ENCODE measurements around the gene MVB12B. TPM values are rescaled to one million over a fixed set of nuclear protein-coding genes. Genes with fewer than 3 reads are reported as not detected.
A peak's percentile ranks its signal among the peaks of the same experiment; 100 is the strongest.

Gene MVB12B
- total and polyA plus RNA-seq, 2 of the 8 experiments (the other 6 are each of a cell fraction or from before 2014, with no cell fraction given): 2.6 to 5.0 TPM

GRCh38 chr9:126459126-126459525 is 132.5 kb downstream of the MVB12B start:
- no peaks in the 10 kb centered on the region for H3K4me1 ChIP-seq (replicated peaks in 1 of 4; ENCODE audit: control insufficient read depth in 3 of 4, insufficient read depth in 4 of 4, low read length in 3 of 4)
- no peak for DNase-seq (ENCODE audit: low read depth in 1 of 2, low spot score in 2 of 2)
- H3K18ac ChIP-seq (ENCODE audit: extremely low read depth, low read length): peak overlapping the region; percentile 44; the same call in 1 of the 2 replicates
- ChIA-PET POLR2A (ENCODE audit: partially characterized antibody) (no interaction called here), CTCF (ENCODE audit: partially characterized antibody) (interaction anchor here (1.1 to 1.8 kb wide), 2 partner anchors 9 to 23 kb away, joined by 3 to 4 read pairs; no protein-coding TSS in a partner anchor)
- no peak overlapping the region for H2BK5ac ChIP-seq (ENCODE audit: low read depth, low read length)
- 94% methylated on average over 7 of the region's 7 CpGs; no CpG with 5 or more reads in 1 of the 2 experiments for WGBS, 2 experiments (ENCODE audit: extremely low coverage in 1 of 2, insufficient coverage in 1 of 2, insufficient read length in 1 of 2, insufficient replicate concordance in 2 of 2, low coverage in 1 of 2, low lambda C conversion rate in 2 of 2, missing lambda C conversion rate in 1 of 2)
- no peak overlapping the region for H2BK15ac ChIP-seq (ENCODE audit: low read length)
- H3K14ac ChIP-seq (ENCODE audit: insufficient read length): no peak overlapping the region
- no peaks in the 10 kb centered on the region for H4K20me1 ChIP-seq (replicated peaks in 1 of 2; ENCODE audit: control insufficient read depth in 1 of 2, insufficient read depth in 2 of 2, low read length in 2 of 2)
- no peak overlapping the region for H3K4me2 ChIP-seq (ENCODE audit: insufficient read depth in 1 of 2, low read depth in 2 of 2, low read length in 2 of 2)
- peak overlapping the region; percentile 6 for H4K91ac ChIP-seq (replicated peaks; ENCODE audit: insufficient read length, low read length)
- no peak overlapping the region for H2AFZ ChIP-seq (ENCODE audit: low read length)
- H3K23me2 ChIP-seq (ENCODE audit: low read depth, low read length): no peaks in the 10 kb centered on the region
- H2BK20ac ChIP-seq (ENCODE audit: low read length): no peak overlapping the region
- TF ChIP-seq ZNF274 (IDR thresholded peaks at IDR 0.05; ENCODE audit: borderline replicate concordance, extremely low read depth, low read length) (no peak), KDM1A (IDR thresholded peaks at IDR 0.05; ENCODE audit: borderline replicate concordance, low read length) (no peak), TEAD4 (IDR thresholded peaks at IDR 0.05; ENCODE audit: low read depth, low read length) (no peak), ATF2 (IDR thresholded peaks at IDR 0.05; ENCODE audit: low read length) (no peak), POU5F1 (IDR thresholded peaks at IDR 0.05; ENCODE audit: low read depth, low read length) (no peak), SIRT6 (IDR thresholded peaks at IDR 0.05; ENCODE audit: low read length) (no peak), RAD21 (IDR thresholded peaks at IDR 0.05 in 1 of 2, conservative IDR thresholded peaks at IDR 0.05 in 1 of 2; ENCODE audit: low read depth in 2 of 2, low read length in 2 of 2) (no peak), TAF1 (IDR thresholded peaks at IDR 0.05; ENCODE audit: low read depth, low read length) (no peak), GTF2F1 (IDR thresholded peaks at IDR 0.05; ENCODE audit: borderline replicate concordance, low read depth, low read length) (no peak)
- no peaks in the 10 kb centered on the region for H3K27me3 ChIP-seq (replicated peaks in 1 of 4; ENCODE audit: control insufficient read depth in 3 of 4, extremely low read depth in 1 of 4, insufficient read depth in 3 of 4, low read length in 3 of 4)
- H2BK120ac ChIP-seq (replicated peaks; ENCODE audit: low read depth, low read length): no peak overlapping the region
- peak overlapping the region; percentile 35; the same call in 1 of the 2 replicates for H4K8ac ChIP-seq (ENCODE audit: extremely low read depth, insufficient read depth, low read length)
- no peak overlapping the region for H3K56ac ChIP-seq (replicated peaks; ENCODE audit: insufficient read length, low read depth, low read length)
- H3K79me2 ChIP-seq (ENCODE audit: control insufficient read depth in 1 of 2, insufficient read depth in 2 of 2, low read length in 2 of 2): no peaks in the 10 kb centered on the region
- H3K36me3 ChIP-seq (ENCODE audit: control insufficient read depth in 2 of 4, insufficient read depth in 4 of 4, low read length in 3 of 4): no peaks in the 10 kb centered on the region
- no peak overlapping the region for H3K4ac ChIP-seq (replicated peaks; ENCODE audit: insufficient read length, low read depth, low read length)
- no peaks in the 10 kb centered on the region for H3K9me3 ChIP-seq (ENCODE audit: insufficient read depth in 2 of 2, low read depth in 1 of 2, low read length in 1 of 2)
- H3K9ac ChIP-seq (replicated peaks in 1 of 4; ENCODE audit: extremely low read depth in 1 of 4, low read depth in 3 of 4, low read length in 3 of 4): no peak overlapping the region
- no peak overlapping the region for H2AK5ac ChIP-seq (ENCODE audit: low read depth, low read length)
- no peak overlapping the region for H3K4me3 ChIP-seq (ENCODE audit: extremely low read depth in 1 of 4, insufficient read depth in 2 of 4, low read depth in 3 of 4, low read length in 4 of 4)
- FAIRE-seq: no peak
- H3K23ac ChIP-seq (ENCODE audit: insufficient read length): no peak overlapping the region
- H3K79me1 ChIP-seq (ENCODE audit: low read depth, low read length): no peaks in the 10 kb centered on the region
- H4K5ac ChIP-seq (ENCODE audit: insufficient read length, low read depth, low read length): no peak overlapping the region
- no peak overlapping the region for H2BK12ac ChIP-seq (ENCODE audit: low read depth, low read length)
- H3K27ac ChIP-seq (ENCODE audit: low read depth, low read length): no peak overlapping the region
